Calu3 (cell line): ENCODE measurements around the gene HEATR1. TPM values are rescaled to one million over a fixed set of nuclear protein-coding genes. Genes with fewer than 3 reads are reported as not detected.

Experiments
- BruUV-seq: library from RNA; stranded (reverse); fragments of 400-500 nt; replicated peaks from 2 replicates; lab custom pipeline; 2021; lab: Mats Ljungman, UMichigan
- CTCF ChIA-PET: fragments of 300-600 bp; sonication (Branson Sonifier 250); formaldehyde crosslinking; loops from one replicate; lab custom pipeline; 2022; ENCODE audit warnings: antibody characterized with exemption; lab: Charles Lee
- DNase-seq: peaks from one replicate; pipeline ENCODE4 v3.0.0; 2022
- H3K27ac Mint-ChIP-seq: one replicate; pipeline ENCODE4 v1.8.0; 2022; ENCODE audit warnings: mixed read lengths; ENCODE audit not compliant: unreplicated experiment
- H3K27me3 Mint-ChIP-seq: one replicate; pipeline ENCODE4 v1.8.0; 2022; ENCODE audit warnings: mixed read lengths; ENCODE audit not compliant: unreplicated experiment
- H3K36me3 Mint-ChIP-seq: one replicate; pipeline ENCODE4 v1.8.0; 2022; ENCODE audit warnings: mild to moderate bottlenecking, moderate library complexity, mixed read lengths; ENCODE audit not compliant: insufficient read depth, unreplicated experiment
- H3K4me1 Mint-ChIP-seq: one replicate; pipeline ENCODE4 v1.8.0; 2022; ENCODE audit warnings: mild to moderate bottlenecking, low read depth, mixed read lengths; ENCODE audit not compliant: unreplicated experiment
- H3K4me3 Mint-ChIP-seq: one replicate; pipeline ENCODE4 v1.8.0; 2022; ENCODE audit warnings: mild to moderate bottlenecking, low read depth, moderate library complexity, mixed read lengths; ENCODE audit not compliant: unreplicated experiment
- H3K9me3 Mint-ChIP-seq: one replicate; pipeline ENCODE4 v1.8.0; 2022; ENCODE audit warnings: low read depth, mixed read lengths; ENCODE audit not compliant: unreplicated experiment
- CTCF ChIP-seq: fragments of 200-600 bp; IDR thresholded peaks from one replicate; pipeline ENCODE4 v1.8.0; 2022; ENCODE audit warnings: antibody characterized with exemption; ENCODE audit not compliant: unreplicated experiment
- intact Hi-C: fragments of 100-400 bp; cut with micrococcal nuclease; formaldehyde crosslinking; loops from one replicate; pipeline ENCODE4 v1.10.0; 2022; ENCODE audit not compliant: unreplicated experiment
- total RNA-seq: library from RNA; stranded (reverse); gene quantifications from 2 replicates; pipeline ENCODE4 v1.2.3, GENCODE V29; 2022

HEATR1 gene
- total RNA-seq, 1 experiment from 2014 or later: 75.5 TPM

GRCh38 chr1:236535662-236536161 lies 68.6 kb downstream of the HEATR1 start:
- CTCF ChIA-PET: interaction anchor here (0.8 kb wide), 1 partner anchor 18 kb away, joined by 3 read pairs; no protein-coding TSS in a partner anchor
- H3K4me1 Mint-ChIP-seq: peaks cover 22% of the 10 kb centered on the region
- no peak overlapping the region for H3K27ac Mint-ChIP-seq
- intact Hi-C loops: no loop called here
- no peaks in the 10 kb centered on the region for H3K27me3 Mint-ChIP-seq
- H3K36me3 Mint-ChIP-seq: peaks cover 43% of the 10 kb centered on the region
- no peaks in the 10 kb centered on the region for H3K9me3 Mint-ChIP-seq
- no peak for TF ChIP-seq CTCF
- no peak for DNase-seq
- no TSS peak for BruUV-seq
- no peak overlapping the region for H3K4me3 Mint-ChIP-seq

- Mint-ChIP-seq H3K4me1 (peaks cover 22% of the 10 kb centered on the region), H3K27me3 (no peaks in the 10 kb centered on the region), H3K9me3 (no peaks in the 10 kb centered on the region), H3K4me3 (no peak overlapping the region), H3K27ac (no peak overlapping the region), H3K36me3 (peaks cover 38% of the 10 kb centered on the region)
- intact Hi-C loops: no loop called here
- DNase-seq: no peak
- CTCF ChIA-PET: interaction anchor here (0.5 to 0.8 kb wide), 2 partner anchors 18 to 509 kb away, joined by 3 read pairs; no protein-coding TSS in a partner anchor
- no peak for TF ChIP-seq CTCF
- no TSS peak for BruUV-seq
Observed at GRCh38 chr1:236535190-236535589, 69.1 kb downstream of the HEATR1 start.

GRCh38 chr1:236534151-236534651 lies 70.1 kb downstream of the HEATR1 start:
- CTCF ChIA-PET: no interaction called here
- no peak overlapping the region for H3K27ac Mint-ChIP-seq
- BruUV-seq: no TSS peak

GRCh38 chr1:236532850-236533249 lies 71.5 kb downstream of the HEATR1 start:
- CTCF ChIA-PET: no interaction called here
- TF ChIP-seq CTCF: no peak
- DNase-seq: no peak
- no peaks in the 10 kb centered on the region for H3K9me3 Mint-ChIP-seq
- BruUV-seq: no TSS peak
- intact Hi-C loops: loop anchor here (5.0 kb wide), 1 partner anchor 41 kb away; no protein-coding TSS in a partner anchor
- peaks cover 22% of the 10 kb centered on the region for H3K4me1 Mint-ChIP-seq
- H3K4me3 Mint-ChIP-seq: no peak overlapping the region
- peaks cover 24% of the 10 kb centered on the region for H3K36me3 Mint-ChIP-seq
- no peaks in the 10 kb centered on the region for H3K27me3 Mint-ChIP-seq
- H3K27ac Mint-ChIP-seq: no peak overlapping the region

More at GRCh38 chr1:236534151-236534651, 70.1 kb downstream of the HEATR1 start:
- TF ChIP-seq CTCF: no peak
- no peaks in the 10 kb centered on the region for H3K9me3 Mint-ChIP-seq
- no peak overlapping the region for H3K4me3 Mint-ChIP-seq
- intact Hi-C loops: loop anchor here (5.0 kb wide), 1 partner anchor 42 kb away; no protein-coding TSS in a partner anchor
- H3K36me3 Mint-ChIP-seq: peaks cover 28% of the 10 kb centered on the region
- no peaks in the 10 kb centered on the region for H3K27me3 Mint-ChIP-seq
- peaks cover 22% of the 10 kb centered on the region for H3K4me1 Mint-ChIP-seq
- no peak for DNase-seq
